ENCODE data around the gene ACTN4.

DNA sequence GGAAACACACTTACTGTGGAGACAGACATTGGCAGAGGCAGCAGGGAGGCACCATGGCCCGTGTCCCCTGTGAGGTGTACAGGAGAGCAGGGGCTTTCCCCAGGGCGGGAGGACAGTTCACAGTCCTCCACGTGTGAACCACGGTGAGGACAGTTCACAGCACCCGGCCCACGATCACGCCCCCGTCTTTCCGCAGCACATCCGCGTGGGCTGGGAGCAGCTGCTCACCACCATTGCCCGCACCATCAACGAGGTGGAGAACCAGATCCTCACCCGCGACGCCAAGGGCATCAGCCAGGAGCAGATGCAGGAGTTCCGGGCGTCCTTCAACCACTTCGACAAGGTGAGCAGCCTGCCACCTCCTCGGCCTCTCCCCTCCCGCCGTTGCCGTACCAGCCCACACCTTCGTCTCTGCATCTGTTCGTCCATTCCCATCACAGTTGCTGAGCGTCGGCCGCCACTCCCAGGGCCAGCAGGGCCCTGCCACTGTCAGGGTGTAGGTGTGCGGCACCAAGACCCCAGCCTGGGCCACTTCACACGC lies 79.4 kb downstream of the ACTN4 start:
- TF ChIP-seq, protein P1, sequence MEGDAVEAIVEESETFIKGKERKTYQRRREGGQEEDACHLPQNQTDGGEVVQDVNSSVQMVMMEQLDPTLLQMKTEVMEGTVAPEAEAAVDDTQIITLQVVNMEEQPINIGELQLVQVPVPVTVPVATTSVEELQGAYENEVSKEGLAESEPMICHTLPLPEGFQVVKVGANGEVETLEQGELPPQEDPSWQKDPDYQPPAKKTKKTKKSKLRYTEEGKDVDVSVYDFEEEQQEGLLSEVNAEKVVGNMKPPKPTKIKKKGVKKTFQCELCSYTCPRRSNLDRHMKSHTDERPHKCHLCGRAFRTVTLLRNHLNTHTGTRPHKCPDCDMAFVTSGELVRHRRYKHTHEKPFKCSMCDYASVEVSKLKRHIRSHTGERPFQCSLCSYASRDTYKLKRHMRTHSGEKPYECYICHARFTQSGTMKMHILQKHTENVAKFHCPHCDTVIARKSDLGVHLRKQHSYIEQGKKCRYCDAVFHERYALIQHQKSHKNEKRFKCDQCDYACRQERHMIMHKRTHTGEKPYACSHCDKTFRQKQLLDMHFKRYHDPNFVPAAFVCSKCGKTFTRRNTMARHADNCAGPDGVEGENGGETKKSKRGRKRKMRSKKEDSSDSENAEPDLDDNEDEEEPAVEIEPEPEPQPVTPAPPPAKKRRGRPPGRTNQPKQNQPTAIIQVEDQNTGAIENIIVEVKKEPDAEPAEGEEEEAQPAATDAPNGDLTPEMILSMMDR (conservative IDR thresholded peaks at IDR 0.05; ENCODE audit: low read length), result no peak
- TF ChIP-seq EZH2phosphoT487 (IDR thresholded peaks at IDR 0.05; ENCODE audit: borderline replicate concordance, low read depth, low read length), result no peak
